ENCODE measurements around the gene ZNF81.
A peak's percentile ranks its signal among the peaks of the same experiment; 100 is the strongest.
"Not testable (repeated sequence)": the region's sequence is repeated elsewhere in the genome, so short reads cannot be mapped to it uniquely, and the experiment has no call there.

The ZNF81 gene

GRCh38 chrX:47936940-47937317, 100.2 kb downstream of the ZNF81 start:
- DNase-seq = no peak

- DNase-seq = no peak
These were observed 103.7 kb downstream of the ZNF81 start for GRCh38 chrX:47940448-47940847.

GRCh38 chrX:47941423-47941822, 104.7 kb downstream of the ZNF81 start:
- no peak for DNase-seq

- DNase-seq = not testable (repeated sequence)
These were observed 118.6 kb downstream of the ZNF81 start for GRCh38 chrX:47955295-47955694.

GRCh38 chrX:47956016-47956415, 119.3 kb downstream of the ZNF81 start:
- no peak for DNase-seq

- DNase-seq = peak; percentile 83
These were observed 121.5 kb downstream of the ZNF81 start for GRCh38 chrX:47958206-47958605.

GRCh38 chrX:47958761-47959342, 122.2 kb downstream of the ZNF81 start:
- DNase-seq = peak; percentile 10

- DNase-seq = no peak
These were observed 123.7 kb downstream of the ZNF81 start for GRCh38 chrX:47960406-47960805.

GRCh38 chrX:47961830-47962229, 125.1 kb downstream of the ZNF81 start:
- not testable (repeated sequence) for DNase-seq

GRCh38 chrX:47965526-47965925, 128.8 kb downstream of the ZNF81 start:
- DNase-seq = not testable (repeated sequence)
